Daoy (cell line): ENCODE measurements around the gene ZDHHC8. TPM values are rescaled to one million over a fixed set of nuclear protein-coding genes. Genes with fewer than 3 reads are reported as not detected.

ENCODE experiments used
- DNase-seq: peaks from one replicate; pipeline ENCODE4 v3.0.0-alpha.2; 2015; ENCODE audit warnings: low read depth
- total RNA-seq: library from RNA; depleted of rRNA; stranded (reverse); fragments of >200 nt; shearing (Covaris generic); gene quantifications from 2 replicates; pipeline ENCODE4 v1.2.3, GENCODE V29; 2014

Gene ZDHHC8
- total RNA-seq, 1 experiment from 2014 or later = 3.3 TPM

GRCh38 chr22:20179455-20180244, 48.0 kb downstream of the ZDHHC8 start:
- DNase-seq = no peak

- no peak for DNase-seq
Measured at GRCh38 chr22:20180245-20180630, 48.6 kb downstream of the ZDHHC8 start.

GRCh38 chr22:20180640-20181039, 49.0 kb downstream of the ZDHHC8 start:
- DNase-seq = no peak

- no peak for DNase-seq
Measured at GRCh38 chr22:20181194-20181883, 49.7 kb downstream of the ZDHHC8 start.

- no peak for DNase-seq
Measured at GRCh38 chr22:20181884-20182236, 50.3 kb downstream of the ZDHHC8 start.

GRCh38 chr22:20182365-20182764, 50.8 kb downstream of the ZDHHC8 start:
- DNase-seq = no peak

- DNase-seq = no peak
Measured at GRCh38 chr22:20183101-20183500, 51.5 kb downstream of the ZDHHC8 start.

- no peak for DNase-seq
Measured at GRCh38 chr22:20183823-20184222, 52.2 kb downstream of the ZDHHC8 start.

- DNase-seq = no peak
Measured at GRCh38 chr22:20184501-20185165, 53.0 kb downstream of the ZDHHC8 start.

GRCh38 chr22:20185750-20186149, 54.1 kb downstream of the ZDHHC8 start:
- DNase-seq = no peak

GRCh38 chr22:20186183-20186870, 54.7 kb downstream of the ZDHHC8 start:
- peak; percentile 29 for DNase-seq

- DNase-seq = no peak
Measured at GRCh38 chr22:20186871-20187546, 55.4 kb downstream of the ZDHHC8 start.

- DNase-seq = no peak
Measured at GRCh38 chr22:20187777-20188566, 56.4 kb downstream of the ZDHHC8 start.

GRCh38 chr22:20188567-20188877, 56.9 kb downstream of the ZDHHC8 start:
- DNase-seq = no peak

GRCh38 chr22:20191000-20191515, 59.5 kb downstream of the ZDHHC8 start:
- no peak for DNase-seq

GRCh38 chr22:20191803-20192202, 60.2 kb downstream of the ZDHHC8 start:
- no peak for DNase-seq

- no peak for DNase-seq
Measured at GRCh38 chr22:20192293-20192971, 60.8 kb downstream of the ZDHHC8 start.

GRCh38 chr22:20192972-20193760, 61.6 kb downstream of the ZDHHC8 start:
- DNase-seq = no peak

- no peak for DNase-seq
Measured at GRCh38 chr22:20193761-20194494, 62.3 kb downstream of the ZDHHC8 start.
